ENCODE measurements around the gene GFOD1. TPM values are rescaled to one million over a fixed set of nuclear protein-coding genes. Genes with fewer than 3 reads are reported as not detected.

The GFOD1 gene
- polyA plus RNA-seq, 1 of the 3 experiments (the other 2 are of a cell fraction) = 1.6 TPM

GRCh38 chr6:13472976-13473767 is 14.2 kb downstream of the GFOD1 start (continued):
- no peak for TF ChIP-seq ZBTB33 (IDR thresholded peaks at IDR 0.05; ENCODE audit: borderline replicate concordance, low read depth)
- no peak for TF ChIP-seq FOSL2 (IDR thresholded peaks at IDR 0.05; ENCODE audit: borderline replicate concordance, low read depth)
- TF ChIP-seq IRF3 (IDR thresholded peaks at IDR 0.05; ENCODE audit: low read depth, low read length) = no peak
- no peak for TF ChIP-seq FOXM1 (IDR thresholded peaks at IDR 0.05; ENCODE audit: low read depth)
- no peak for TF ChIP-seq TCF12 (IDR thresholded peaks at IDR 0.05)
- TF ChIP-seq FOXJ3 (CRISPR knock-in tag; IDR thresholded peaks at IDR 0.05) = no peak
- TF ChIP-seq CHD2 (IDR thresholded peaks at IDR 0.05; ENCODE audit: low read length, partially characterized antibody) = no peak
- TF ChIP-seq MEF2A (IDR thresholded peaks at IDR 0.05; ENCODE audit: borderline replicate concordance, low read depth) = no peak
- no peak for TF ChIP-seq NFIC (IDR thresholded peaks at IDR 0.05; ENCODE audit: borderline replicate concordance)
- no peak for TF ChIP-seq USF1 (IDR thresholded peaks at IDR 0.05; ENCODE audit: borderline replicate concordance, low read depth)
- TF ChIP-seq RCOR1 (IDR thresholded peaks at IDR 0.05; ENCODE audit: low read length) = no peak
- no peak for TF ChIP-seq PBX3 (IDR thresholded peaks at IDR 0.05)
- no peak for TF ChIP-seq YY1 (IDR thresholded peaks at IDR 0.05; ENCODE audit: low read depth)

- no peak overlapping the region for H3K9ac ChIP-seq
- no peak overlapping the region for H3K27ac ChIP-seq (ENCODE audit: low read depth in 2 of 2, low read length in 1 of 2)
- no peaks in the 10 kb centered on the region for H4K20me1 ChIP-seq (ENCODE audit: insufficient read depth)
- H3F3A ChIP-seq (replicated peaks; ENCODE audit: insufficient read depth) = no peaks in the 10 kb centered on the region
- no peak overlapping the region for H3K4me3 ChIP-seq (ENCODE audit: low read depth in 2 of 2, low read length in 1 of 2)
- no peaks in the 10 kb centered on the region for H3K79me2 ChIP-seq (ENCODE audit: insufficient read depth)
- H2AFZ ChIP-seq (ENCODE audit: low read depth) = no peak overlapping the region
- ChIA-PET POLR2A (no interaction called here), CTCF (no interaction called here)
- H3K4me1 ChIP-seq (ENCODE audit: control insufficient read depth in 1 of 2, insufficient read depth in 2 of 2, low read depth in 1 of 2, low read length in 1 of 2) = peaks cover 0 to 12% of the 10 kb centered on the region in 2 experiments; a peak in 2 of 4 replicates
- no peaks in the 10 kb centered on the region for H3K36me3 ChIP-seq (replicated peaks in 1 of 2; ENCODE audit: control insufficient read depth in 1 of 2, insufficient read depth in 2 of 2, low read length in 1 of 2)
- H3K27me3 ChIP-seq (ENCODE audit: insufficient read depth) = no peaks in the 10 kb centered on the region
- no peak for DNase-seq
- no peak overlapping the region for H3K4me2 ChIP-seq
- no peaks in the 10 kb centered on the region for H3K9me3 ChIP-seq
- no peaks in the 10 kb centered on the region for H3K9me2 ChIP-seq
- no peak for TF ChIP-seq CTCF (IDR thresholded peaks at IDR 0.05)
- TF ChIP-seq MXI1 (IDR thresholded peaks at IDR 0.05; ENCODE audit: low read depth, low read length) = no peak
- no peak for TF ChIP-seq RFX5 (IDR thresholded peaks at IDR 0.05; ENCODE audit: low read length)
- TF ChIP-seq NFIC (IDR thresholded peaks at IDR 0.05; ENCODE audit: borderline replicate concordance) = no peak
- TF ChIP-seq MAX (IDR thresholded peaks at IDR 0.05; ENCODE audit: low read depth) = no peak
- no peak for TF ChIP-seq NRF1 (IDR thresholded peaks at IDR 0.05; ENCODE audit: low read depth, low read length)
- TF ChIP-seq MEF2A (IDR thresholded peaks at IDR 0.05; ENCODE audit: borderline replicate concordance, low read depth) = no peak
- TF ChIP-seq FOSL2 (IDR thresholded peaks at IDR 0.05; ENCODE audit: borderline replicate concordance, low read depth) = no peak
- 68% methylated on average over 4 of the region's 4 CpGs for WGBS (ENCODE audit: low lambda C conversion rate)
Observed at GRCh38 chr6:13472099-13472498, 15.3 kb downstream of the GFOD1 start.
